ENCODE measurements around the gene DEFB129.

DNA sequence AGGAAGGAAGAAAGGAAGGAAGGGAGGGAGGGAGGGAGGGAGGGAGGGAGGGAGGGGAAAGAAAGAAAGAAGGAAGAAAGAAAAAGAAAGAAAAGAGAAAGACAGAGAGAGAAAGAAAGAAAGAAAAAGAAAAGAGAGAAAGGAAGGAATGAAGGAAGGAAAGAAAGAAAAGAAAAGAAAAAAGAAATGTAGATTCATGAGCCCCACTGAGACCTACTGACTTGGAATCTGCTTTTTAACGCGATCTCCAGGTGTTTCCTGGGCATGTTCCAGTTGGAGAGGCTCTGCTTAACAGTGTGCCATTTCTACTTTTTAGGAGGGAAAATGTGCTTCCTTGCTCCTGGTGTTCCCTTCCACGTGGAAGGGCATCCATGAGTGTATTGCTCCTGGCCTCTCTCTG, 46.8 kb downstream of the DEFB129 start:
- TF ChIP-seq SUZ12 (IDR thresholded peaks at IDR 0.05) (no peak), ELF4 (IDR thresholded peaks at IDR 0.05) (no peak), HDGF (IDR thresholded peaks at IDR 0.05; ENCODE audit: borderline replicate concordance) (no peak), FOXK2 (IDR thresholded peaks at IDR 0.05) (no peak)
